GM18502 (cell line): ENCODE data around the gene PNRC1.
"Not testable (repeated sequence)": the region's sequence is repeated elsewhere in the genome, so short reads cannot be mapped to it uniquely, and the experiment has no call there.

Source experiments
- ATAC-seq: cut with Tn5 transposase; IDR thresholded peaks from one replicate; pipeline ENCODE4 v1.9.1; 2021; ENCODE audit warnings: mild to moderate bottlenecking; ENCODE audit not compliant: unreplicated experiment, poor library complexity

The PNRC1 gene

DNA sequence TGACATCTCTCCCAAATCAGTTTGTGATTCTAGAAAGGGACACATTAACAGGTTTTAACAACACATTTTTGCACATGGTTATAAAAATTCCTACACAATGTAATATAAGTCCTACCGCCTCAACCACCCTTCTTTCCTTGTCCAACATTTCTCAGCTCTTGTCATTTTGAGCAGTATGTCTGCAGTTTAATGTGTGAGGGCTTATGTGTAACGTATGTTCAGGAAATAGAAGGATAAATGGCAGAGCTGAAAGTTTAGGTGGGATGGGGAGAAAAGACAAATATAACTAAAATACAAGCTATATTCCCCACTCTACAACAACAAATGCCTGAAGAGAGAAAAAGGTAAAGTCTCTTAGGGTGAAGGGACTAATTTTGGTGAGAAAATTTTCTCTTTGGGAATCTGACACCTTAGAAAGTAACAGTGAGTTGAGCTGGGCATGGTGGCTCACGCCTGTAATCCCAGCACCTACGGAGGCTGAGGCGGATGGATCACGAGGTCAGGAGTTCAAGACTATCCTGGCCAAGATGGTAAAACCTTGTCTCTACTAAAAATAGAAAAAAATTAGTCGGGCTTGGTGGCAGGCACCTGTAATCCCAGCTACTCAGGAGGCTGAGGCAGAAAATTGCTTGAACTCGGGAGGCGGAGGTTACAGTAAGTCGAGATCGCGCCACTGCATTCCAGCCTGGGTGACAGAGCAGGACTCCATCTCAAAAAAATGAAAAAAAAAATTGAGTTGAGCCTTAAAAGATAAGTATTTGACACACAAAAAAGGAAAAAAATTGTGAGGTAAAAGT lies 5.1 kb downstream of the PNRC1 start:
- ATAC-seq, result no peak

DNA sequence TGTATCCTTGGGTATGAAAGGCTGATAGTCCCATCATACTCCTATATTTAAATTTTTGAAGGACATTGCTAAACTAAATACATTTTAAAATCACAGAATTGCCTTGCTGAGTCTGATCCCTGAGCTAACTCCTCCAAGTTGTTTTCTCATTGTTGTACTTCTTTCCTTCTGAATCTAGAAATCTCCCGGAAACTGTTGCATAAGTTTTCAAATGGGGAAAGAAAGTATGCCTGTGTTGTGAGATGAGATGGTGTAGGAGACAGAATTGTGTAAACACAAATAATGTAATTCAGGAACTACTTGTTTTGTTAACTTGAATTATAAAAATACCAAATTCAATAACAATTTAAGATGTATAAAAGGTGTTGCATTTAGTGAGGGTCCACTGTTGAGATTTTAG lies 7.3 kb downstream of the PNRC1 start:
- ATAC-seq, result no peak

- ATAC-seq, result peak; percentile 42
These were observed 17.9 kb downstream of the PNRC1 start for GRCh38 chr6:89098461-89098860.

DNA sequence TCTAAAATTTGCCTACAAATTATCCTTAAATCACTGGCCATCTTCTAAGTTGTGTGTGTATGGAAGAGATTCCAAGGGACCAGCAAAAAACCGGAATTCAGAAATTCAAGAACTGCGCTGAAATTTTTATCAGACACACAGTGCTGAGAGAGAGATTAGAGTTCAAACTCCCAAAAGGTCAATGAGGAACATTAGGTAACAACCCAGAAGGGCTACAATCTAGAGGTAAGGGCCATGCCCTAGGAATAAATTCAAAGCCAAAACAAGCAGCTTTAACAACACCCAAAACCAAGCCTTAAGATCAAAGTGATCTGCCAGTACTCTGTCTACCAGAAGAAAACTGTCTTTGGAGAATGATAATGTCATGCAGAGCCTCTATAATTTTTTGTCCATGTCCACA lies 19.6 kb downstream of the PNRC1 start:
- ATAC-seq, result no peak

DNA sequence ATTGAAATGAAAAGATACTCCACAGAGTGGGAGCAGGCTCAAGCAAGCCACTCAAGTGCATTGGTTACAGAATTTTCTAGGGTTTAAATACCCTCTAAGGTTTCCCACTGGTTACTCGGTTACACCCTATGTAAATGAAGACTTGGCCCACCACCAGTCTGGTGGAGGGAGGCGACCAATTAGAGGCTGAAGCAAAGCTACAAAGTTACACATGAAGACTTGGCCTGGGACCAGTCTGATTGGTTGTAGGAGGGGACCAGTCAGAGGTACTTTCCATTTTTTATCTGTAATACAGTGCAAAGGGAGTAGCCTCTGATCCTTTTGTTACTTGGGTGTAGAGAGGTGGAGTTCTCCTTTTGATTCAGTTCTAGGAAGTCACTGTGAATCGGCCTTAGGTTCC lies 29.7 kb downstream of the PNRC1 start:
- ATAC-seq, result no peak

DNA sequence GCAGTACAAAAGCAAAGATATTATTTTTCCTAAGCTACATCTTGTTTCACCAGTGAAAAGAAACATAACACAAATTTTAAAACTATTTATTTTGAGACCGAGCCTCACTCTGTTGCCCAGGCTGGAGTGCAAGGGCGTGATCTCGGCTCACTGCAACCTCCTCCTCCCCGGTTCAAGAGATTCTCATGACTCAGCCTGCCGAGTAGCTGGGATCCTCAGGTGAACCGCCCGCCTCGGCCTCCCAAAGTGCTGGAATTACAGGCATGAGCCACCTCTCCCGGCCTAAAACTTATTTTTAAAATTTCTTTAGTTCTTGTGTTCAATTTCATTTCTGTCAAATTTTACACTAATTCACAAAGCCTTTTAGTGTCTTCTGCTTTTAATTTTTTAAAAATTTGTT lies 31.4 kb downstream of the PNRC1 start:
- no peak for ATAC-seq

DNA sequence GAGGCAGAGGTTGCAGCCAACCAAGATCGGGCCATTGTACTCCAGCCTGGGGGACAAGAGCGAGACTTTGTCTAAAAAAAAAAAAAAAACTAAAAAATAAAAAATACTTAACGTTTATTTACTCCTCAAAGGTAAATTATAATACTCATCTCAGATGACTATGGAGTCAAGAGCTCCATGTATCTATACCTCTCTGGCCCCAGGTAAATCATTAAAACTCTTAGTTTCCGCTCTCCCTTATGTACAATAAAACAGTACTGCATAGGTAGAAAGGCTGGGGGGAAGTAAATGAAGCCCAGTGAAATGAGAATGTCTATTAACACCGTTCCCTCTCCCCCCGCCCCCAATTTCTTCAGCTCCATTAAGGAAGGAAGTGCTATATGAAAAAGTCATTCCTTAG lies 36.2 kb downstream of the PNRC1 start:
- no peak for ATAC-seq

DNA sequence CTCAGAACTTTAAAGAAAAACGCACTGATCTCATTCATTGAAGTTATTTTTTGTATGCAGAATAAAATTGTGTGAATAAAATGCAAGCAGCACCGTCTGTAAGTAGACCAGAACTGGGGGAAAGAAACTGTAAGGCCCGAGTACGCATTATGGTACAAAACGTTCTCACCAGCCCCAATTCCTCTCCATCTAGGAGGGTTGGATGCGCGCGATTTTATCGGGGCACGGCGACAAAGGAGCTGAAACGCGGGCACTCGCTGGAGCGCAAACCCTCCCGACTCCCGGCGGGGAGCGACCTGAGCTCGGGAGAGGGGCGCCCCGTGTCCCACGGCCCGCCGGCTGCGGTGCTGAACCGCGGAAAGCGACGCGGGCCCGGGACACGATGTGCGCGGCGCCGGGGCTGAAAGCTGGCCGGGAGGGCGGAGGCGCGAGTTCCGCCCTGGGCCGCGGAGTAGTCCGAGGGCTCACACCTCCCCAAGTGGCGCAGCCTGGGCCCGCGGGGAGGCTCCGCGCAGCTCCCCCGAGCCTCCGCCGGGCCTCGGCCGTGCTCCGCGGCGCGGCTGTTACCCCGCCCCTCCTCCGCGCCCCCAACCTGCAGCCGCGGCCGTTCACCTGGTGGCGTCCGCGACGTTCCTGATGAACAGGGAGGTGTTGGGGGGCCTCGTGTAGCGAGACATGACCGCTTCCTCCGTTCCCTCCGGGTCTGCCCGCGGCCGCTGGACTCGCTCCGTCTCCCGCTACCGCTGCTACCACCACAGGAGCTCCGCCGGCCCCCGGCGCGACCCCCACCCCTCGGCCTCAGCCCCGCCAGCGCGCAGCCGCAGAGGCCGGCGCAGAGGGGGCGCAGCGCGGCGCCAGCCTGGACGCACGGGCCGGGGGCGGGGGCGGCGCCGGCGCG lies 36.9 kb downstream of the PNRC1 start, which contains the start of gene SRSF12:
Gene SRSF12, minus strand, starts transcription at position 861 of the 898 bp plus-strand sequence. Its CDS starts 184 bp downstream, at position 677.
- peak; percentile 74 for ATAC-seq

DNA sequence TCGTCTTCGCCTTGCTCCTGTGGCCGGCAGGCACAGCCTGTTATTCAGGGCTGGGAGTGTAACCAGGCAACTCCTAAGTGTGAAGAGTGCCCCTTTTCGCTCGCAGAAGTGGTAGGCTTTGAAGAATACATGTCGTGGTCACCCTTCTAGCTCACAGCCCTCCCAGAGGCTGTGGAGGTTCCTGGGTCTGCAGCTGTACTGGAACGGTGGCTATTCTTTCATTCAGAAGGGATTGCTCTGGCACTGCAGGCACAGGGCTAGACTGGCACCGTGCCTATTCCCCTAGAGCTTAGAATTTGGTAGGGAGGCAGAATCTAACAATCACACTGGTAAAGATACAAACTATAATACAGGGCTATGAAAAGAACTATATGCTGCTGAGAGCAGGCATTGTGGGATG lies 38.4 kb downstream of the PNRC1 start:
- ATAC-seq, result no peak

DNA sequence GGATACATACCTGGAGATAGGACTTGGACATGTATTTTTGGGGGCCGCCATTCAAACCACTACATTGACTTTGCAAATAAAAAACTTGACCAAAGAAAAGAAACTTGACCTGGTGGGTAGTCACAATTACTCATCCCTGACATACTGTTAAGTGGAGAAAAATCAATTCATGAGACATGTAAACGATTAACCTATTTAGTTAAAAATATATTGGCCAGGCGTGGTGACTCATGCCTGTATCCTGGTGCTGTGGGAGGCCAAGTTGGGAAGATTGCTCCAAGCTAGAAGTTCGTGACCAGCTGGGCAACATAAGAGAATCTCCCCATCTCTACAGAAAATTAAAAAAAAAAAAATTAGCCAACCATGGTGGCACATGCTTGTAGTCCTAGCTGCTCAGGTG lies 39.8 kb downstream of the PNRC1 start:
- no peak for ATAC-seq

- ATAC-seq, result no peak
These were observed 41.4 kb downstream of the PNRC1 start for GRCh38 chr6:89121934-89122333.

DNA sequence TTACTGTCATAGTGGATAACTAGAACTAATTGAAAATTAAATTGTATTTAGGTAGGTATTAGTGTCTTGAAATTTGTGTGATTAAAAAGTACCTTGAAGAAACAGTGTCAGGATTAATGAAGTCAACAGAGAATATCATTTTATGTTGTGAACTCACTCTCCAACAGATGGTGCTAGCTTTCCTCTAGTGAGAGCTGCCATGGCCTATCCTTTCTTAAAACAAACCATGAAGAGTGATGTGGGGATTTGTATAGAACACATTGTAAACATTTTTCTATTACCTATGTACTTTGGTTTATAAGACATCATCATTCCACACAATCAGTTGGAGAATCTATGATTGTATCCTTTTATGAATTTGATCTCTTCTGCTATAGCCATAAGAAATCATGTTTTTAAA lies 42.1 kb downstream of the PNRC1 start:
- ATAC-seq, result no peak

GRCh38 chr6:89128256-89128671 lies 47.7 kb downstream of the PNRC1 start:
- not testable (repeated sequence) for ATAC-seq

DNA sequence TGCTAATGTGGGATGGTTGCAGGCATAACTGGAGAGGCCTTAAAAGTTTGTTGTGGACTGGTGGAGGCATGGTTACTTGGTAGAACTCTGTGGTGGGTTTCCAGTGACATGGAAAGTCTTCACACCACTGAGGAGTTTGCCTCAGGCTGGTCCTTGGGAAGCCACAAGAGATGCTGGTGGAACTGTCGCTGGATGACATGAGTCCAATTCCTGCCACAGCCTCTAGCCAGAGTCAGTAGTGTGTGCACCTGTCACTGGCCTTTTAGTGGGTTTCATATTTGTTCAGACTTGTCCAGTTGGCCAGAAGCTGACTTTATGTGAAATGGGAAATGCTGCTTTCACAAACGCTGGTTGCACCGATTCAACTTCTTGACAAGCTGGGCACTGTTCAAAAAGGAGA lies 51.0 kb downstream of the PNRC1 start:
- no peak for ATAC-seq

DNA sequence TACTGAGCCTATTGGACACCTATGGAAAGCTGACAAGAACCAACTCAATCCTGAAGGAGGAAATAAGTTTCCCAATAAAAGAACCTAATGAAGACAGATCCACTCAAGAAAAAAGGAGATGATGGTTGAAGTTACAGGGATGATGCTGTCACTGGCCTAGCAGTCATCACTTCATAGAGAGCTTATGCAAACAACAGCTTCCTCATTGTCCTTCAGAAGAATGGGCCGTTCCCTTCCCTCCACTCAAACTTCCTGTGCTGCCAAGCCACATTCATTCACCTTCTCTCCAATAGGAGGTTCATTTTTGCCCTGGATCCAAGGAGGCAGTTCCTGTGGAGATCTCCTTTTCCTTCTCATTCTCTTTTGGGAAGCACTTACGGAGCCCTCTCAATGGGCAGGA lies 51.5 kb downstream of the PNRC1 start:
- no peak for ATAC-seq

DNA sequence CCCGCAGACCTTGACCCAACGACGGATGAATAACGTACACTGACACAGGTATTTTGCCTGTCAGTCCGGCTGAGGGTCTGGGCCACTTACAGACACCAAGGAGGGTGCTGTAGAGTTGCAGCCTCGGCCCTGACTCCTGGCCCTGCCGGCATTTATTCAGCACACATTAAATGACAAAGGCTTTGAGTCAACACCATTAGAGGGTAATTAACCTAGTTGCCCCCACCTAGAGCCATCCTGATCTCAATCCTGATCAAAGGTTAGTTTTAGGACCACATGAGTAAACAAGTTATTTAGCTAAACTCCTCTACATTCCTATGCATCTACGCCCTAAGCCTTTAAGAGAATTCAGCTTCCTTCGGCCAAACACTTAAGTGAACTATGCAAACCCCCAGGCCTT lies 53.4 kb downstream of the PNRC1 start:
- no peak for ATAC-seq

- no peak for ATAC-seq
These were observed 54.2 kb downstream of the PNRC1 start for GRCh38 chr6:89134723-89135122.
